ENCODE data around the gene KIAA0408.

The KIAA0408 gene

DNA sequence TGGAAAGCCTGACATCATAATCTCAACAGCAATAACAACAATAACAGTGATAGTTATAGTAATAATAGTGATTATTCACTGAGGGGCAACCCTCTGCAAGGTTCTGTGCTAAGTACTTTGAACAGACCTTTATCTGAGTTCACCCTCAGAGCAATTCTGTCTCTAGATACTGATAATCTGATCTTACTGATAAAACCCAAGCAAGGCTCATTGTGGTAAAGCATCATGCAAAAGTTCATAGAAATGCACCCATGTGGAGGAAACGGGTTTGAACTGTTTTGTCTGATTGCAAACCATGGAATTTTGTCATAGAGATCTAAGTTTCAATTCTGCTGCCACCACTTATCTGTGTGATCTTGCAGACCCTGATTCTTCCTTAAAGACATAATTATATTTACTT is 1.3 kb upstream of the KIAA0408 start:
- Histone ChIP-seq H3K27me3 (ENCODE audit: control insufficient read depth, insufficient read depth, low read length) (no peaks in the 10 kb centered on the region), H3K4me1 (ENCODE audit: control insufficient read depth, low read depth, low read length) (peaks cover 25% of the 10 kb centered on the region), H3K4me3 (ENCODE audit: low read length) (no peak overlapping the region), H3K36me3 (ENCODE audit: control insufficient read depth, low read depth, low read length) (no peaks in the 10 kb centered on the region), H3K9me3 (ENCODE audit: control insufficient read depth, low read depth, low read length) (no peaks in the 10 kb centered on the region), H3K9ac (ENCODE audit: low read length) (no peak overlapping the region), H3K27ac (ENCODE audit: low read length) (no peak overlapping the region)

DNA sequence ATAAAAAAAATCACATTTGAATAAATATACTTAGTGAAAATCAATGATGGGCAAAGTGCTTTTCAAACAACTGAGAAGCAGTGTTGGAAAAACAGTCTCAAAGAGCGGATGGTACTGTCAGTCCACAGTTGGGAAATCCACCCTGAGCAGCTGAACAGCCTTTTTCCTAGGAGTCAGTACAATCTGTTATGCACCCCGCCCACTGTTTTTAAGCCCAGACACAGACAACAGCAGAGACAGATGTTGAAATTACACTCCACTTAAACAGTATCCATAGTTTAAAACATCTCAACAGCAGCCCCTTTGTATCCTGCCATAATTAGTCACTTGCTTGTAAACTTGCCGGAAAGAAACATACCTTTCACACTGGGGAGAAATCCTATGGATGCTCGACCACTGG is 372 bp downstream of the KIAA0408 start:
- H3K36me3 ChIP-seq (ENCODE audit: control insufficient read depth, low read depth, low read length): no peaks in the 10 kb centered on the region
- H3K4me3 ChIP-seq (ENCODE audit: low read length): no peak overlapping the region
- peaks cover 25% of the 10 kb centered on the region for H3K4me1 ChIP-seq (ENCODE audit: control insufficient read depth, low read depth, low read length)
- H3K9ac ChIP-seq (ENCODE audit: low read length): no peak overlapping the region
- no peaks in the 10 kb centered on the region for H3K27me3 ChIP-seq (ENCODE audit: control insufficient read depth, insufficient read depth, low read length)
- no peaks in the 10 kb centered on the region for H3K9me3 ChIP-seq (ENCODE audit: control insufficient read depth, low read depth, low read length)
- no peak overlapping the region for H3K27ac ChIP-seq (ENCODE audit: low read length)

DNA sequence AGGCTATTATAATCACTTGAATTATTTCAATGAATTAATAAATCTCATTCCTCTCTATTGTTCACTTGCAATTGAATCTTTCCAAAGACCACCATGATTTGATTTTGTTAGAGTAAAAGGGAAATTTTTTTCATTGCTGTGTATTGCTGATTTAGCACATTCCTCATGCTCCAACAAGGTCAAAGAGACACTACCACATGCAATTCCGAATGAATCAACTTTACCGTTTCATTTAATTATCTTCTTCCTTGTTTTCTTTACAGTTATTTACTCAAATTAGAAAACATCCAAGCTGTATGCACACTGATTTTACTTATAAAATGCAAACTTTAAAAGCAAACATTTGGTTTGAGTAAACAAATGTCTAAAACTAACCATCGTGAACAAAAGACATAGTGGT is 967 bp downstream of the KIAA0408 start:
- Histone ChIP-seq H3K36me3 (ENCODE audit: control insufficient read depth, low read depth, low read length) (peaks cover 3% of the 10 kb centered on the region), H3K9ac (ENCODE audit: low read length) (no peak overlapping the region), H3K27me3 (ENCODE audit: control insufficient read depth, insufficient read depth, low read length) (no peaks in the 10 kb centered on the region), H3K27ac (ENCODE audit: low read length) (no peak overlapping the region), H3K4me3 (ENCODE audit: low read length) (no peak overlapping the region), H3K4me1 (ENCODE audit: control insufficient read depth, low read depth, low read length) (peaks cover 25% of the 10 kb centered on the region), H3K9me3 (ENCODE audit: control insufficient read depth, low read depth, low read length) (no peaks in the 10 kb centered on the region)

DNA sequence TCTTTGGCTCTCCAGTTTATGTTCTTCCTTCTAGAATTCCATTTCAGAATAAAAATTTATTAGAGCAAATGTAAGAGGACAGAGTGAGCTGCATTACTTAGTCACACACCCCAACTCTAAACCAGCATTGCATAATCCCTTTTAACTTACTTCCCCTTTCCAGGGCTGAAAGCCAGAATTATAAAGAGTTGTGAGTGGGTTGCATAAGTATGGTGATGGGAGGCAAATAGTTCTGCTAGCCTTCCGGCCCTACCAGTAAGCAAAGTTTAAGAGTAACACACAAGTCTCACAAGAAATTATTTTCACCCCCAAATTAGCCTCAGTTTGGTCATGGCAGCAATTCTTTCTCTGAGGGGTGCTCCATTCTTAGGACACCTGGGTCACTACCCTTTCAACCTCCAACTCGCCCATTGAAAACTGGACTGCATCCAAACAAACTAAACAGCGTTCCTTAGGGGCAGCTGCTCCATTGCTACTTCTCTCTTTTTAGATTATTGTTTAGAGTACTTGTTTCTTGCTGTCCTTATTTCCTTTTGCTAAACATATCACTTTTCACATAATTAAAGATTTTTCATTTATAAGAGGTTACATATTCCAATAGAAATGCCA is 1.6 kb downstream of the KIAA0408 start:
- peaks cover 4% of the 10 kb centered on the region for H3K36me3 ChIP-seq (ENCODE audit: control insufficient read depth, low read depth, low read length)

DNA sequence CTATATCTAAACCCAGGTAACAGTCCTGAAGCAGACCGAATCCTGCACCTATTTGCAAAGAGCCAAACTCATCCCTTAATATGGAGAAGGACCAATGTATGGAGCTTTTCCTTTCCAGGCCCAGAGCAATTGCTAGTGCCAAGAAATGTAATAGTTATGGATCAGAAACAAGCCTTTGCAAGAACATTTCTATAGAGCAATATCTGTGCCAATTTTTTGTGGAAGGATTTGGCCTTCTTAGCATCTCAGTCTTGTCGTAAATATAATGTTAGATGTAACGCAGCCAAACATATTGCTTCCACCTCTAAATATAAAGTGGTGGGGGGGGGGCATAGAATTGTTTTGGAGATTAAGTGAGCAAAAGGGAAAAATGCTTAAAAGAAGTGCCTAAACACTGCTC is 2.7 kb downstream of the KIAA0408 start:
- Histone ChIP-seq H3K27me3 (ENCODE audit: control insufficient read depth, insufficient read depth, low read length) (no peaks in the 10 kb centered on the region), H3K36me3 (ENCODE audit: control insufficient read depth, low read depth, low read length) (peaks cover 4% of the 10 kb centered on the region), H3K4me3 (ENCODE audit: low read length) (no peak overlapping the region), H3K9ac (ENCODE audit: low read length) (no peak overlapping the region), H3K27ac (ENCODE audit: low read length) (no peak overlapping the region), H3K4me1 (ENCODE audit: control insufficient read depth, low read depth, low read length) (peaks cover 25% of the 10 kb centered on the region), H3K9me3 (ENCODE audit: control insufficient read depth, low read depth, low read length) (no peaks in the 10 kb centered on the region)

More for the DNA sequence above, 1.6 kb downstream of the KIAA0408 start:
- no peak overlapping the region for H3K9ac ChIP-seq (ENCODE audit: low read length)
- peaks cover 25% of the 10 kb centered on the region for H3K4me1 ChIP-seq (ENCODE audit: control insufficient read depth, low read depth, low read length)
- H3K4me3 ChIP-seq (ENCODE audit: low read length): no peak overlapping the region
- no peaks in the 10 kb centered on the region for H3K27me3 ChIP-seq (ENCODE audit: control insufficient read depth, insufficient read depth, low read length)
- no peaks in the 10 kb centered on the region for H3K9me3 ChIP-seq (ENCODE audit: control insufficient read depth, low read depth, low read length)
- H3K27ac ChIP-seq (ENCODE audit: low read length): no peak overlapping the region

DNA sequence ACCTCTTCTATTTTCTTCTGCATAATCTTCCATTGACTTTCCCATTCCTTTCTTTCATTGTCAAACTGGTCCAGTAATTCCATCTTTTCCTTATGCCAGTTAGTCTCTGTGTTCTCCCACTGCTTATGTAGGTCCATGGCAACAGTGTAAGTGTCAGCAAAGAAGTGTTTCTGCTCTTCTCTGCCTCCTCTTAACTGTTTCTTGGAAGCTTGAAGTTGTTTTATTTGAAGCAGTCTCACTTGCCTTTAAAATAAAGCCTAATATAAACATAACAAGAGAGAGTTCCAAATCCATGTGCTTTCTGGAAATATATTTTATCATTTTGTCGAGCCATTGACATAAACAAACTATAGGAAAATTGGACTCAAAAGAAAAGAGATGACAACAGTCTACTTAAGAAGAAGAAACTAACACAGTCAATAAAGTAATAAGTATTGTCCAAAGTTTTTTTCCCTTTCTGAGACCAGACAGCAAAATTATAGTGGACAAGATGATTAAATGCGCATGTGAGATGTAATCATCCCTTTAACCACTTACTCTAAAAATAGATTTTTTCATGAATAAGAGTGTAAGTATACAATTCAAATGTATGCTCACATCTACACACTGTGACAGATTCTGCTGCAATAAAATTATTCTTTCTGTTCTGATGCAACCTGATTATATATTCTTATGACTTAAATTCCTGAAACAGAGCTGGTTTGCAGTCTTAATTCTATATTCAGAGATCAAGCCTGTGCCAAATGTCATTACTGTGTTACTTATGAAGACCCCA is 5.2 kb downstream of the KIAA0408 start:
- no peak overlapping the region for H3K9ac ChIP-seq (ENCODE audit: low read length)
- H3K4me3 ChIP-seq (ENCODE audit: low read length): no peak overlapping the region
- peaks cover 13% of the 10 kb centered on the region for H3K36me3 ChIP-seq (ENCODE audit: control insufficient read depth, low read depth, low read length)
- H3K27me3 ChIP-seq (ENCODE audit: control insufficient read depth, insufficient read depth, low read length): no peaks in the 10 kb centered on the region
- peaks cover 19% of the 10 kb centered on the region for H3K4me1 ChIP-seq (ENCODE audit: control insufficient read depth, low read depth, low read length)
- no peak overlapping the region for H3K27ac ChIP-seq (ENCODE audit: low read length)
- H3K9me3 ChIP-seq (ENCODE audit: control insufficient read depth, low read depth, low read length): no peaks in the 10 kb centered on the region

DNA sequence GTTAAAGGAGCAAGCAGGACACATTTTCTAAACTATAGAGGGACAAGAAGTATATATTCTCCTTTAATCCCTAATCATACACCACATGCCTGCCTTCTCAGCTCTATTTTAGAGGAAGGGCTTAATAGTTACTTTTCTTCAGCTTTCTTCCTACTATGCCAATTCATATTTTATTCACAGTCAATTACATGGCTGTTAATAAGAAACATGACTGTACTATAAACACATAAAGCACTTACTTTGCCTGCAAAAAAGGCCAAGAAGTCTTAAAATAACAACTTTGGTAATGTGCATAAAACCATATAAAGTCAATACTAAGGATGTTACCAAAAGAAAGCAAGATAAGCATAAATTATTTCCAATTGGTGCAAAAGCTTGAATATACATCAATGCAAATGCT is 6.4 kb downstream of the KIAA0408 start:
- H3K36me3 ChIP-seq (ENCODE audit: control insufficient read depth, low read depth, low read length): peaks cover 18% of the 10 kb centered on the region
- peaks cover 8% of the 10 kb centered on the region for H3K4me1 ChIP-seq (ENCODE audit: control insufficient read depth, low read depth, low read length)
- H3K27me3 ChIP-seq (ENCODE audit: control insufficient read depth, insufficient read depth, low read length): no peaks in the 10 kb centered on the region
- no peak overlapping the region for H3K27ac ChIP-seq (ENCODE audit: low read length)
- H3K9ac ChIP-seq (ENCODE audit: low read length): no peak overlapping the region
- H3K4me3 ChIP-seq (ENCODE audit: low read length): no peak overlapping the region
- no peaks in the 10 kb centered on the region for H3K9me3 ChIP-seq (ENCODE audit: control insufficient read depth, low read depth, low read length)

DNA sequence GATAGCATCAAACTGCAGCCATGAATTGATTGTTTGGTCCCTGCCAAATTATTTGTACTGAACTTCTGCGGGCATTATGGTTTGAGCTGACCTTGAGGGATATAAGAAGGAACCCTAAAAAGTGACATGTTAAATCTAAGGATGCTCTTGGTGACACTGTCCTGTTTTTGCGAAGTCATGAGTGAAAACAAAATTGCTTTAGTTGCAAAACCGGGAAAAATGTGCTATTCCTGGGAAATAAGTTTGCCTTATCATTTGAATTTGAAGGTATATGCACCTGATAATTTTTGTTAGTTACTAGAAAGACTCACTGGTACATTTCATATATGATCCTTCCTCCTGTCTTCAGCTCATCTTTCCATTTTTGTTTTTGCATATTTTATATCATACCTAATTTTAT is 7.8 kb downstream of the KIAA0408 start:
- Histone ChIP-seq H3K36me3 (ENCODE audit: control insufficient read depth, low read depth, low read length) (peaks cover 30% of the 10 kb centered on the region), H3K27ac (ENCODE audit: low read length) (no peak overlapping the region), H3K27me3 (ENCODE audit: control insufficient read depth, insufficient read depth, low read length) (no peaks in the 10 kb centered on the region)

DNA sequence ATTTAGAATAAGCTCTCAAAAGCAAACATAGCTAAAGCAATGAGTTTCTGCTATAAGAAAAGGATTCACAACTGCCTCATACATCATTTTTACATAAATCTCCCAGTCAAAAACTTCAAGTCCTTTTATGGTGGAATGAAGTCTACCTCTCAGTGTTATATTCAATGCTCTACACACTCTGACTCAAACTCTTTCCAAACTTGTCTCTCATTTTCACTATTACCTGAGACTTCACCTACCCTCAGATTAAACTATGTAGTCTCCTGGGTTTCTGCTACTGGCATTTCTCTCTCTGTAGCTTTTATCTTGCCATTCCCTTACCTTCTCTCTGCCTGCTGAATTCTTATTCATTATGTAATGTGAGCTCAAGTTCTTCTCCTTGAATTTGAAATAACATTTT is 11.4 kb downstream of the KIAA0408 start:
- H3K9me3 ChIP-seq (ENCODE audit: control insufficient read depth, low read depth, low read length): no peaks in the 10 kb centered on the region
- H3K27me3 ChIP-seq (ENCODE audit: control insufficient read depth, insufficient read depth, low read length): no peaks in the 10 kb centered on the region
- no peaks in the 10 kb centered on the region for H3K4me1 ChIP-seq (ENCODE audit: control insufficient read depth, low read depth, low read length)
- no peak overlapping the region for H3K9ac ChIP-seq (ENCODE audit: low read length)
- H3K36me3 ChIP-seq (ENCODE audit: control insufficient read depth, low read depth, low read length): peaks cover 40% of the 10 kb centered on the region
- no peak overlapping the region for H3K27ac ChIP-seq (ENCODE audit: low read length)
- H3K4me3 ChIP-seq (ENCODE audit: low read length): no peak overlapping the region

More for the DNA sequence above, 7.8 kb downstream of the KIAA0408 start:
- no peaks in the 10 kb centered on the region for H3K4me1 ChIP-seq (ENCODE audit: control insufficient read depth, low read depth, low read length)
- H3K9me3 ChIP-seq (ENCODE audit: control insufficient read depth, low read depth, low read length): no peaks in the 10 kb centered on the region
- H3K4me3 ChIP-seq (ENCODE audit: low read length): no peak overlapping the region
- H3K9ac ChIP-seq (ENCODE audit: low read length): no peak overlapping the region

DNA sequence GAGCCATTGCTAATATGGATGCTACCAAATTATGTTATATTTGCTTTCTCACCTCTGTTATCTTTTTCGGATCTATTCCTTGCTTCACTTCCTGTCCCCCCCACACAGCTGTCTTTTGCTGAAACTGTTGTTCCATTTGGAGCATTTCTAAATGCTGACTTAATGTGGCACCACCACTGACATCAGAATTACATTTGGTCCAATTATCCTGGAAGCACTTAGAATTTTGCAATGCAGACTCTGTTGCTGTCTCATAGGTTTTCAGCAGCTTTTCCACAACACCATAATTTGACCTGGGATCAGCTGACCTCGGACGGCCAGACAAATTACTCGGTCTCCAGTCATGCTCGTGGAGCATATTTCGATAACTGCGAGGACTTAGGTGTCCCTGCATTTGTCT is 12.8 kb downstream of the KIAA0408 start:
- no peak overlapping the region for H3K4me3 ChIP-seq (ENCODE audit: low read length)
- no peak overlapping the region for H3K27ac ChIP-seq (ENCODE audit: low read length)
- peaks cover 40% of the 10 kb centered on the region for H3K36me3 ChIP-seq (ENCODE audit: control insufficient read depth, low read depth, low read length)
- no peak overlapping the region for H3K9ac ChIP-seq (ENCODE audit: low read length)
- no peaks in the 10 kb centered on the region for H3K4me1 ChIP-seq (ENCODE audit: control insufficient read depth, low read depth, low read length)
- H3K27me3 ChIP-seq (ENCODE audit: control insufficient read depth, insufficient read depth, low read length): no peaks in the 10 kb centered on the region
- H3K9me3 ChIP-seq (ENCODE audit: control insufficient read depth, low read depth, low read length): no peaks in the 10 kb centered on the region

DNA sequence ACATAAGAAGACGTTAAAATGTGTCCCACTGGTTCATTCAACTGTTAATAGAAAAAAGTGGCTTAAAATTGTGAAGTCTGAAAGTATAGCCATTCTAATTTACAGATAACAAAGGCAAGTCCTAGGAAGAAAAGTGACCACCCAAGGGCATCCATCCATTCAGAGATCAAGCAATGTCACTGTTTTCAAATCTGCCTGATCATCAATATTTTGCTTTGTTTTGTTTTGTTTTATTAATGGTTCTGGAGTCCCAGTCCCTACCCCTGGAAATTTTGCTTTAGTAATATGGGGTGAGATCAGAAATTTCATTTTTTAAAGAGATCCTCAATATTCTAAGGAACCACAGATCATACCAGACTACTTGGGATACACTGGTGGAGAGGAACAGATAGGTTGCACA is 17.3 kb downstream of the KIAA0408 start:
- H3K4me1 ChIP-seq (ENCODE audit: control insufficient read depth, low read depth, low read length): no peaks in the 10 kb centered on the region
- H3K9ac ChIP-seq (ENCODE audit: low read length): no peak overlapping the region
- no peak overlapping the region for H3K4me3 ChIP-seq (ENCODE audit: low read length)
- no peaks in the 10 kb centered on the region for H3K27me3 ChIP-seq (ENCODE audit: control insufficient read depth, insufficient read depth, low read length)
- no peak overlapping the region for H3K27ac ChIP-seq (ENCODE audit: low read length)
- no peaks in the 10 kb centered on the region for H3K9me3 ChIP-seq (ENCODE audit: control insufficient read depth, low read depth, low read length)
- H3K36me3 ChIP-seq (ENCODE audit: control insufficient read depth, low read depth, low read length): peaks cover 20% of the 10 kb centered on the region

DNA sequence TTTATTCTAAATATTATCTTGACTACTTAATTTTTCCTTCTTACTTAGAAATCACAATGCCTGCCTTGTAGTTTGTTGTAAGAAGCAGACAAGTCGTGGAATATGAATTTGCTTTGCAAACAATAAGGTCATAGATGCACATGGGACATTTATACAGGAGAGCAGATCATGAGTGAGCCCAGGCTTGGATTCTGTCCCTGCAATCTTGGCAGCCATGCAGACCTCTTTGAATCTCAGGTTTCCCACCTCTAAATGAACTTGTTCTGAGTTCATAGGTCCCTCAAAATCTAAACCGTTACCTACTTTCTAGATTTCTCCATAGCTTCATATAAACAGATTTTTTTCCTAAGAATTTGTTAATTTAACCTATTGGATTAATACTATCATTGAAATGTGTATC is 19.5 kb downstream of the KIAA0408 start:
- Histone ChIP-seq H3K4me1 (ENCODE audit: control insufficient read depth, low read depth, low read length) (no peaks in the 10 kb centered on the region), H3K36me3 (ENCODE audit: control insufficient read depth, low read depth, low read length) (peaks cover 11% of the 10 kb centered on the region), H3K4me3 (ENCODE audit: low read length) (no peak overlapping the region), H3K9ac (ENCODE audit: low read length) (no peak overlapping the region), H3K9me3 (ENCODE audit: control insufficient read depth, low read depth, low read length) (no peaks in the 10 kb centered on the region), H3K27ac (ENCODE audit: low read length) (no peak overlapping the region), H3K27me3 (ENCODE audit: control insufficient read depth, insufficient read depth, low read length) (no peaks in the 10 kb centered on the region)
